Endodermal cell (in vitro differentiated cells): ENCODE measurements around the gene RBM8A. TPM values are rescaled to one million over a fixed set of nuclear protein-coding genes. Genes with fewer than 3 reads are reported as not detected.

Experiments
- DNase-seq: peaks from one replicate; pipeline ENCODE4 v3.0.0-alpha.2; 2017
- H3K27ac ChIP-seq: 2 replicates; pipeline ENCODE4 v1.5.1; 2013; ENCODE audit warnings: mild to moderate bottlenecking, low read depth, low read length, moderate library complexity
- H3K27me3 ChIP-seq: 2 replicates; pipeline ENCODE4 v1.6.1; 2013; ENCODE audit warnings: mild to moderate bottlenecking, low read length, moderate library complexity; ENCODE audit not compliant: insufficient read depth, control insufficient read depth, poor library complexity, severe bottlenecking
- H3K36me3 ChIP-seq: 2 replicates; pipeline ENCODE4 v1.7.0; 2013; ENCODE audit warnings: mild to moderate bottlenecking, low read length, moderate library complexity; ENCODE audit not compliant: control insufficient read depth, insufficient read depth
- H3K4me1 ChIP-seq: one replicate; pipeline ENCODE4 v1.7.0; 2013; ENCODE audit warnings: low read length; ENCODE audit not compliant: control insufficient read depth, insufficient read depth
- H3K4me3 ChIP-seq: 2 replicates; pipeline ENCODE4 v1.5.1; 2013; ENCODE audit warnings: mild to moderate bottlenecking, low read length, moderate library complexity
- H3K9ac ChIP-seq: 2 replicates; pipeline ENCODE4 v1.6.1; 2013; ENCODE audit warnings: mild to moderate bottlenecking, low read length, moderate library complexity; ENCODE audit not compliant: poor library complexity, severe bottlenecking; ENCODE audit errors: extremely low read depth
- H3K9me3 ChIP-seq: 2 replicates; pipeline ENCODE4 v1.6.1; 2013; ENCODE audit warnings: mild to moderate bottlenecking, low read length, moderate library complexity; ENCODE audit not compliant: control insufficient read depth
- H3K27ac Mint-ChIP-seq: 2 replicates; pipeline ENCODE4 v1.8.0; 2020; ENCODE audit warnings: mixed read lengths
- H3K27me3 Mint-ChIP-seq: 2 replicates; pipeline ENCODE4 v1.8.0; 2021; ENCODE audit warnings: mild to moderate bottlenecking, mixed read lengths; ENCODE audit not compliant: insufficient read depth
- H3K36me3 Mint-ChIP-seq: 2 replicates; pipeline ENCODE4 v1.8.0; 2020; ENCODE audit warnings: low read depth, mixed read lengths
- H3K4me1 Mint-ChIP-seq: 2 replicates; pipeline ENCODE4 v1.8.0; 2020; ENCODE audit warnings: mixed read lengths
- H3K4me3 Mint-ChIP-seq: 2 replicates; pipeline ENCODE4 v1.8.0; 2020; ENCODE audit warnings: mild to moderate bottlenecking, moderate library complexity, mixed read lengths
- H3K9me3 Mint-ChIP-seq: 2 replicates; pipeline ENCODE4 v1.8.0; 2020; ENCODE audit warnings: mild to moderate bottlenecking, mixed read lengths
- CTCF ChIP-seq: fragments of 200-600 bp; sonication (generic); conservative IDR thresholded peaks from 2 replicates; pipeline ENCODE4 v1.5.0; 2021; ENCODE audit warnings: antibody characterized with exemption, mild to moderate bottlenecking
- WGBS, 2 experiments: methylation state at CpG; one replicate each; pipeline versions ENCODE4 v1.1.5 to v1.1.7; 2013; ENCODE audit warnings: missing lambda C conversion rate in 2 of 2, mixed read lengths in 1 of 2; ENCODE audit not compliant: insufficient coverage in 1 of 2, insufficient read length in 1 of 2; 5-methylcytosine and 5-hydroxymethylcytosine counted together
- long read RNA-seq, 4 experiments: library from polyadenylated mRNA in 2 of 4; library from RNA in 1 of 4; library from capped mRNA in 1 of 4; stranded (forward) in 3 of 4; unstranded in 1 of 4; transcript quantifications; one replicate each; pipeline ENCODE4 v2.0.0, GENCODE V29; 2020 to 2021; ENCODE audit warnings: inconsistent platforms in 1 of 4
- polyA plus RNA-seq, 2 experiments: library from polyadenylated mRNA; stranded (reverse); fragments of 50-300 nt; gene quantifications; one replicate each; pipeline ENCODE4 v1.2.3, GENCODE V29; 2013
- total RNA-seq, 2 donors: library from RNA; stranded (reverse); fragmentation: NEBNext Ultra II Directional in 1 of 2; extraction: Animal tissue kit (Norgen Biotek cat#: 25700) in 1 of 2; gene quantifications; 2 replicates in 1 of 2; 3 replicates in 1 of 2; pipeline ENCODE4 v1.2.1, GENCODE V29; 2021

RBM8A gene
- total RNA-seq = 100 to 1,000 TPM; 299 to 314 TPM
- 181 TPM for polyA plus RNA-seq (2013, experiment 1 of 2)
- 193 TPM for polyA plus RNA-seq (2013, experiment 2 of 2)
- long read RNA-seq, experiment 1, full-length matches to known transcripts = 65 of 123 reads
- long read RNA-seq, experiment 1, partial matches to known transcripts = 14 of 123 reads
- long read RNA-seq, experiment 1, other reads (novel, unspliced or antisense) = 44 of 123 reads
- long read RNA-seq, experiment 2, full-length matches to known transcripts = 345 of 407 reads
- long read RNA-seq, experiment 2, partial matches to known transcripts = 14 of 407 reads
- long read RNA-seq, experiment 2, other reads (novel, unspliced or antisense) = 48 of 407 reads
- long read RNA-seq, experiment 3, full-length matches to known transcripts = 294 of 343 reads
- long read RNA-seq, experiment 3, partial matches to known transcripts = 29 of 343 reads
- long read RNA-seq, experiment 3, other reads (novel, unspliced or antisense) = 20 of 343 reads
- long read RNA-seq, experiment 4, full-length matches to known transcripts = 23 of 42 reads
- long read RNA-seq, experiment 4, partial matches to known transcripts = 8 of 42 reads
- long read RNA-seq, experiment 4, other reads (novel, unspliced or antisense) = 11 of 42 reads

- peaks cover 8% of the 10 kb centered on the region for H3K4me1 Mint-ChIP-seq
- H3K4me1 ChIP-seq = no peaks in the 10 kb centered on the region
- 0 to 1% methylated on average over 23 to 41 of the region's 41 CpGs for WGBS, 2 experiments
- no peaks in the 10 kb centered on the region for H3K9me3 ChIP-seq
- H3K27ac Mint-ChIP-seq = peak within 1 kb of the TSS; percentile 27
- DNase-seq = peak; percentile 97
- TF ChIP-seq CTCF = peak; percentile 76
- peaks cover 39% of the 10 kb centered on the region for H3K36me3 ChIP-seq
- peak within 1 kb of the TSS; percentile 77 for H3K27ac ChIP-seq
- no peaks in the 10 kb centered on the region for H3K27me3 Mint-ChIP-seq
- H3K4me3 ChIP-seq = peak within 1 kb of the TSS; percentile 91
- no peak within 1 kb of the TSS for H3K4me3 Mint-ChIP-seq
- peak within 1 kb of the TSS; percentile 94 for H3K9ac ChIP-seq
- no peaks in the 10 kb centered on the region for H3K27me3 ChIP-seq
- no peaks in the 10 kb centered on the region for H3K9me3 Mint-ChIP-seq
- H3K36me3 Mint-ChIP-seq = peaks cover 12% of the 10 kb centered on the region
These were observed at the start of gene RBM8A for GRCh38 chr1:145927063-145927886. Gene RBM8A, minus strand, starts transcription at chr1:145927484. Its CDS starts 58 bp downstream, at chr1:145927426.

GRCh38 chr1:145977016-145977415 lies 49.7 kb upstream of the RBM8A start:
- no peaks in the 10 kb centered on the region for H3K9me3 ChIP-seq
- Mint-ChIP-seq H3K4me1 (no peaks in the 10 kb centered on the region), H3K9me3 (no peaks in the 10 kb centered on the region), H3K36me3 (no peaks in the 10 kb centered on the region), H3K27ac (no peak overlapping the region), H3K4me3 (no peak overlapping the region), H3K27me3 (no peaks in the 10 kb centered on the region)
- no peak overlapping the region for H3K27ac ChIP-seq
- peaks cover 6% of the 10 kb centered on the region for H3K4me1 ChIP-seq
- no peak for DNase-seq
- H3K36me3 ChIP-seq = no peaks in the 10 kb centered on the region
- H3K27me3 ChIP-seq = no peaks in the 10 kb centered on the region
- WGBS, 2 experiments = 79 to 89% methylated on average over 5 of the region's 5 CpGs
- no peak overlapping the region for H3K9ac ChIP-seq
- H3K4me3 ChIP-seq = no peak overlapping the region
- no peak for TF ChIP-seq CTCF

GRCh38 chr1:145975216-145975615 lies 47.9 kb upstream of the RBM8A start:
- H3K36me3 ChIP-seq = no peaks in the 10 kb centered on the region
- H3K9ac ChIP-seq = no peak overlapping the region
- Mint-ChIP-seq H3K9me3 (no peaks in the 10 kb centered on the region), H3K4me1 (no peaks in the 10 kb centered on the region), H3K27ac (peak overlapping the region; percentile 2), H3K4me3 (no peak overlapping the region), H3K27me3 (no peaks in the 10 kb centered on the region), H3K36me3 (no peaks in the 10 kb centered on the region)
- peaks cover 6% of the 10 kb centered on the region for H3K4me1 ChIP-seq
- H3K9me3 ChIP-seq = no peaks in the 10 kb centered on the region
- no peaks in the 10 kb centered on the region for H3K27me3 ChIP-seq
- TF ChIP-seq CTCF = no peak
- H3K27ac ChIP-seq = no peak overlapping the region
- DNase-seq = peak; percentile 17
- H3K4me3 ChIP-seq = no peak overlapping the region
- WGBS, 2 experiments = 93 to 100% methylated on average over 2 to 4 of the region's 4 CpGs
